HUES64 (cell line): ENCODE results near the gene TCF7L2.
A peak's percentile ranks its signal among the peaks of the same experiment; 100 is the strongest.

ENCODE experiments used
- H3K27ac ChIP-seq: 2 replicates; pipeline ENCODE4 v1.7.0; 2013; ENCODE audit warnings: low read depth, low read length, inconsistent platforms
- H3K27me3 ChIP-seq: 2 replicates; pipeline ENCODE4 v1.6.1; 2013; ENCODE audit warnings: mild to moderate bottlenecking, low read length; ENCODE audit not compliant: insufficient read depth
- H3K36me3 ChIP-seq: 2 replicates; pipeline ENCODE4 v1.6.1; 2013; ENCODE audit warnings: mild to moderate bottlenecking, low read length; ENCODE audit not compliant: insufficient read depth
- H3K4me1 ChIP-seq: 2 replicates; pipeline ENCODE4 v1.6.1; 2013; ENCODE audit warnings: mild to moderate bottlenecking, low read length, moderate library complexity; ENCODE audit not compliant: insufficient read depth
- H3K4me3 ChIP-seq: 2 replicates; pipeline ENCODE4 v1.5.1; 2013; ENCODE audit warnings: mild to moderate bottlenecking, low read length, moderate library complexity
- H3K9ac ChIP-seq: 2 replicates; pipeline ENCODE4 v1.6.1; 2013; ENCODE audit warnings: mild to moderate bottlenecking, low read depth, low read length
- H3K9me3 ChIP-seq: 2 replicates; pipeline ENCODE4 v1.6.1; 2013; ENCODE audit warnings: low read depth, low read length; ENCODE audit not compliant: insufficient read depth
- WGBS: fragments of 150-250, 120-280 bp; methylation state at CpG from one replicate; pipeline ENCODE4 v1.1.7; 2013; ENCODE audit warnings: missing lambda C conversion rate; 5-methylcytosine and 5-hydroxymethylcytosine counted together

TCF7L2 gene

DNA sequence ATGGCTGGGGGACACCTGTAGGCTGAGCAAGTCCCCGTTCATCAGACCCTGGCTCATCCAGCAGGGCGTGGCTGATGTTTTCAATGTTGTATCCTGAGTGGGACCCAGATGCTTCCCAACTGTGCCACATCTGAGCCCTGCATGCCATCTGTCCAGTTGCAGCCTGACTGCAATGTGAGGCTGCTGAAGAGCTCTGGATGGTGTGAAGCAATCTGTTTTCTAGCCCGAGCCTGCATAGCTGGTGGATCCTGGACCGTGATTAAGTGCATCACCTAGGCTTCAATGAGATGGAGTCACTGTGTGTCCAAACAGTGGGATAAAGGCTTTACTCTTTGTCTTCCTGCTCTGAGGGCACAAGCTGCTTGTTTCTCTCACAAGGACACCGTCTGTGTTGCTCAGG, 99.8 kb downstream of the TCF7L2 start:
- H3K36me3 ChIP-seq, result no peaks in the 10 kb centered on the region; the same call in 1 of the 2 replicates
- H3K9ac ChIP-seq, result no peak overlapping the region
- 82% methylated on average over 5 of the region's 5 CpGs for WGBS
- 0 out of 2 replicates have a peak overlapping the region, but pooled peaks have one; percentile 15 for H3K27ac ChIP-seq
- H3K4me1 ChIP-seq, result peaks cover 91% of the 10 kb centered on the region
- H3K27me3 ChIP-seq, result no peaks in the 10 kb centered on the region
- no peaks in the 10 kb centered on the region for H3K9me3 ChIP-seq
- H3K4me3 ChIP-seq, result no peak overlapping the region

DNA sequence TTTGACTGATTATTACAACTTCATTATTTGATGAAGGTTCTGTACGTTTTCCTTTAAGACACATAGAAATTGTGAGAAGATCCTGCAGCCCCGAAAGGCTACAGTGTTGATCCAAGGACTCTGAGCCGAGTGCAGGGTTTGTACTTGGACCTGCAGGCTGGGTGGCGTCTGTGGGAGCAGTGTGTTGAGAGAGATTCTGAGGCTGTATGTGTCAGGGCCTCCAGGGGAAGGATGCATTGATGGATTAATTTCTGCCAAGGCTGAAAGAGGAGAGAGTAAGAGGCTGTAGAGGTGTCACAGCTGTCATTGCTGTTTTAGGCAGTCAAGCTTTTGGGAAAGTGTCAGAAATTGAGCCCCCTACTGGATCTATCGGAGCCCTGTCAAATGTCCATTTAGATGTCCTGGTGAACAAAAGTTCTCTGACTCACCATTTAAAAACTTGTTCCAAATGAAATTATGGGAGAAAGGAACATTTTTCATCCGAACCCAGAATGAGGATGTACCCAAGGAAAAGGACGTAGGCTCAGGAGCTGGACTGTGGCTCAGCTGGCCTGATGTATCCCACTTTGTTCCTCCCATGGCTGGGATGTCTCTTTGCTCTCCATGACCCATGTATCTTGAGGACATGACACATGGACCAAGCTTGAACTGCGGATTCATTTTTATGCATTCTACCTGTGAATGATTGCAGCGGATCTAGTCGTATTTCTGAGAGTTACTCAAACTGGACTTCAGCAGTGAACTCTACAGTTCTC, 102.2 kb downstream of the TCF7L2 start:
- no peaks in the 10 kb centered on the region for H3K9me3 ChIP-seq
- H3K27me3 ChIP-seq, result no peaks in the 10 kb centered on the region
- no peak overlapping the region; the same call in 1 of the 2 replicates for H3K27ac ChIP-seq
- H3K9ac ChIP-seq, result no peak overlapping the region
- WGBS, result 88% methylated on average over 10 of the region's 10 CpGs
- H3K36me3 ChIP-seq, result no peaks in the 10 kb centered on the region; the same call in 1 of the 2 replicates
- peaks cover 91% of the 10 kb centered on the region for H3K4me1 ChIP-seq
- H3K4me3 ChIP-seq, result no peak overlapping the region

DNA sequence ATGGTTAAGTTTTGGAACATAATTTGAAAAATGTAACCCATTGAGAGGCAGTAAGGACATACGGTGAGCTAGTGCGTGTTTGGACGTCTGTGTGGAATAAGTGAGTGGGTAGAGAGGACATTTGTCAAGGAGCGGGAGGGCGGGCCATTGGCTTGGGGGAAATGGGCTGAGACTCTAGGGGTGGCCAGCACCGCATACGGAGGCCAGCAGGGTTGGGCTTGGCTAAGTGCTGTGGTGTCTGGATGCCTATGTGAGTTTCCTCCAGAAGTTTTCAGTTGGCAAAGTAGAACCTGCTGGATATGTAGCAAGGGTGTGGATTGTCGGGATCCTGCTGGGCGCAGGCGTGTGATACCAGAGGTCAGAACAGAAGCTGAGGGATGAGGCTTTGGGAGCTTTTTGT, 103.0 kb downstream of the TCF7L2 start:
- H3K9ac ChIP-seq, result peak overlapping the region; percentile 34; the same call in 1 of the 2 replicates
- peak overlapping the region; percentile 89 for H3K27ac ChIP-seq
- no peak overlapping the region for H3K4me3 ChIP-seq
- no peaks in the 10 kb centered on the region for H3K27me3 ChIP-seq
- WGBS, result 51% methylated on average over 10 of the region's 10 CpGs
- H3K36me3 ChIP-seq, result no peaks in the 10 kb centered on the region; the same call in 1 of the 2 replicates
- peaks cover 91% of the 10 kb centered on the region for H3K4me1 ChIP-seq
- H3K9me3 ChIP-seq, result no peaks in the 10 kb centered on the region

DNA sequence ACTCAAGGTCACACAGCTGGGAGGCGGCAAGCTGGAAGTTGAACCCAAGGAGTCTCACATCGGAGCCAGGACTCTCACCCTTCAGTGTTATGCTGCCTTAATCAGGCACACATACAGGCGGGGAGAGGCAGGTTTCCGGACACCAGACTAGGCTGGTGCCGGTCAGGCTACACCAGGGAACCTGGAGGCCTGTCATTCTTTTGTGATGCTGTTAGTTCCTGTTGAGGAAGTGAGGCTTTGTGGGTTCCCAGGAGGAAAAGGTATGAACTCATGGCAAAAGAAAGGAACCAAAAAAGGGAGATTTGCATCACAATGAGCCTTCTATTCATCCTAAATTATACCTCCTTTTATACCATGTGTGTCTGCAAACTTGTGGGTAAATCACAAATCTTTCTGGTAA, 103.8 kb downstream of the TCF7L2 start:
- H3K4me3 ChIP-seq, result peak overlapping the region; percentile 15; the same call in 1 of the 2 replicates
- H3K27me3 ChIP-seq, result no peaks in the 10 kb centered on the region
- no peaks in the 10 kb centered on the region; the same call in 1 of the 2 replicates for H3K36me3 ChIP-seq
- peak overlapping the region; percentile 34 for H3K9ac ChIP-seq
- H3K27ac ChIP-seq, result peak overlapping the region; percentile 89
- 8% methylated on average over 5 of the region's 5 CpGs for WGBS
- H3K4me1 ChIP-seq, result peaks cover 91% of the 10 kb centered on the region
- H3K9me3 ChIP-seq, result no peaks in the 10 kb centered on the region

GRCh38 chr10:113055458-113055857, 105.4 kb downstream of the TCF7L2 start:
- Histone ChIP-seq H3K4me3 (no peak overlapping the region), H3K36me3 (no peaks in the 10 kb centered on the region; the same call in 1 of the 2 replicates), H3K9ac (no peak overlapping the region), H3K9me3 (no peaks in the 10 kb centered on the region), H3K4me1 (peaks cover 91% of the 10 kb centered on the region), H3K27ac (peak overlapping the region; percentile 32; the same call in 1 of the 2 replicates), H3K27me3 (no peaks in the 10 kb centered on the region)
- 95% methylated on average over 1 of the region's 1 CpG for WGBS

DNA sequence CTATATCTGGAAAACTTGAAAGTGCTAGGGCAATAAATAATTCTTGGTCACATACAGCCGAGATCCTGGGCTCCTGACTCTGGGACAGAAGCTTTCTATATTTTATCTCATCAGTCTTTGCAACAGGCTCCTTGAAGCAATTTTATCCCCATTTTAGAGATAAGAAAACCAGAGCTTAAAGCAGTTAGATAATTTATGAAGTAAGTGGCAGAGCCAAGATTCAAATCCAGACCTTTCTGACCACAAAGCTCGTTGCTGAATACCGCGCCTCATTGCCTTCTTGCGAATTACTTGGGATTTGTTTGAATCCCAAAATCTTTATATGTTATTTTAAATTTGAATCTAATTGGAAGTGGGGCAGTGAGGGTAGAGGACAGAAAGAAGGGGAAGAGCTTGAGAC, 106.0 kb downstream of the TCF7L2 start:
- H3K27ac ChIP-seq, result peak overlapping the region; percentile 32; the same call in 1 of the 2 replicates
- no peaks in the 10 kb centered on the region for H3K9me3 ChIP-seq
- H3K4me3 ChIP-seq, result no peak overlapping the region
- H3K4me1 ChIP-seq, result peaks cover 91% of the 10 kb centered on the region
- no peaks in the 10 kb centered on the region for H3K27me3 ChIP-seq
- 97% methylated on average over 5 of the region's 5 CpGs for WGBS
- no peak overlapping the region for H3K9ac ChIP-seq
- H3K36me3 ChIP-seq, result no peaks in the 10 kb centered on the region; the same call in 1 of the 2 replicates

- Histone ChIP-seq H3K27ac (peak overlapping the region; percentile 7), H3K4me3 (no peak overlapping the region), H3K9ac (no peak overlapping the region)
Measured at GRCh38 chr10:113056441-113057021, 106.5 kb downstream of the TCF7L2 start.

DNA sequence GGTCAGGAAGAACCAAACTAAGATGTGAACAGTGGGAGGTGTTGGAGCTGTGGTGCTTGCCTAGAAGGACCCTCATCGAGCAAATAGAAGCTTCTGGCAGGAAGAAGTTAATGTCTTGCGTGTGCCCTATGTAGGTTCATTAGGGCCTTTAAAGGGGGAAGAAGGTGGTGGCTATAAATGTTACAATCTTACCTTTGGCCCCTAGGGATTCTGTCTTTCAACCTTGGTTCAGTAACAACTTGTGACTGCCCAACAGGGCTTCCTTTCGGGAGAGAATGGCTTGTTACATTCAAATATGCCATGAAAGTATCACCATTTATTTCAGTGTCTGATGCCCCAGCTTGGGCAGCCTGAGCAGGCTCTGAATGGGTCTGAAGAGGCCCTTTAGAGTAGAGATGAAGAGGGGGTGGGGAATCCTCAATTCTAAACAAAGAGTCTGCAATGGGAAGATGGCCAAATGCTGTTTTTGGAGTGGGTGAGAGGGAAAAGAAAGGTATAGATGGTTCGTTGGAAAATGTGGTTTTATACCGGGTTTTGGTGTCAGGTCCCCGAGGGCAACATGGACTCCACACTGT, 108.0 kb downstream of the TCF7L2 start:
- Histone ChIP-seq H3K27me3 (no peaks in the 10 kb centered on the region), H3K27ac (peak overlapping the region; percentile 18), H3K4me3 (no peak overlapping the region), H3K9me3 (no peaks in the 10 kb centered on the region), H3K36me3 (no peaks in the 10 kb centered on the region; the same call in 1 of the 2 replicates), H3K4me1 (peaks cover 92% of the 10 kb centered on the region), H3K9ac (peak overlapping the region; percentile 21; the same call in 1 of the 2 replicates)
- WGBS, result 50% methylated on average over 6 of the region's 6 CpGs

More at GRCh38 chr10:113056441-113057021, 106.5 kb downstream of the TCF7L2 start:
- 86% methylated on average over 8 of the region's 10 CpGs for WGBS
- Histone ChIP-seq H3K36me3 (no peaks in the 10 kb centered on the region; the same call in 1 of the 2 replicates), H3K9me3 (no peaks in the 10 kb centered on the region), H3K4me1 (peaks cover 92% of the 10 kb centered on the region), H3K27me3 (no peaks in the 10 kb centered on the region)

GRCh38 chr10:113058523-113059370, 108.7 kb downstream of the TCF7L2 start:
- peaks cover 92% of the 10 kb centered on the region for H3K4me1 ChIP-seq
- WGBS, result 53% methylated on average over 19 of the region's 19 CpGs
- no peak overlapping the region for H3K4me3 ChIP-seq
- H3K27ac ChIP-seq, result peak overlapping the region; percentile 18
- H3K9ac ChIP-seq, result peak overlapping the region; percentile 21; the same call in 1 of the 2 replicates
- H3K9me3 ChIP-seq, result no peaks in the 10 kb centered on the region
- no peaks in the 10 kb centered on the region; the same call in 1 of the 2 replicates for H3K36me3 ChIP-seq
- no peaks in the 10 kb centered on the region for H3K27me3 ChIP-seq

DNA sequence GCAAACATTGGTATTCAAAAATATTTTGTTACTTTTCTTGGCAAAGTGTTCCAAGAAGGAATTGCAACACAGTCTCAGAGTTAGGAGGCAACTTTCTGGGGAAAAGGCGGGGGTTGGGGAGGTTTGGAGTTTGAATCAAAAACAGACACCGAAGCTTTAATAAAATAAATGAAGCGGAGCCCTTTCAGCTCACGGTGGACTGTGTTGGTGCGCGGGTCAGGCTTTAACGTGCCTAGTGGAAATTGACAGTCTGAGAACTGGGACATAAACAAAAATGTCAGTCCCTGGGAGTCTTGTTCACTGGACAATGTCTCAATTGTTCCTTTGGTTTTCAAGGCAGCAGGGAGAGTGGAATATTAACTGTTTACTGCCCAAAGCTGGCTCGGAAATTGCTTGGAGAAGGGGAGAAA, 109.3 kb downstream of the TCF7L2 start:
- Histone ChIP-seq H3K27me3 (no peaks in the 10 kb centered on the region), H3K4me1 (peaks cover 92% of the 10 kb centered on the region), H3K4me3 (no peak overlapping the region), H3K9me3 (no peaks in the 10 kb centered on the region), H3K36me3 (no peaks in the 10 kb centered on the region; the same call in 1 of the 2 replicates), H3K27ac (peak overlapping the region; percentile 18), H3K9ac (no peak overlapping the region)
- 53% methylated on average over 7 of the region's 8 CpGs for WGBS
